Stimulated activated CD8-positive, alpha-beta memory T cell treated with anti-CD3 and anti-CD28 coated beads, Interleukin-7, amount 100 ng/mL, for 4 hours (primary cell): ENCODE results near the gene FAM219A.
"Not testable (repeated sequence)": the region's sequence is repeated elsewhere in the genome, so short reads cannot be mapped to it uniquely, and the experiment has no call there.

ENCODE experiments used
- DNase-seq, 2 donors: peaks; one replicate each; pipeline ENCODE4 v3.0.0-alpha.2; 2020; ENCODE audit warnings: low read depth in 2 of 2

Gene FAM219A

GRCh38 chr9:34484678-34485077 lies 26.3 kb upstream of the FAM219A start:
- no peak for DNase-seq

GRCh38 chr9:34482746-34483145 lies 24.4 kb upstream of the FAM219A start:
- not testable (repeated sequence) for DNase-seq

GRCh38 chr9:34481620-34482019 lies 23.2 kb upstream of the FAM219A start:
- not testable (repeated sequence) for DNase-seq

GRCh38 chr9:34479431-34479866 lies 21.1 kb upstream of the FAM219A start:
- no peak for DNase-seq

GRCh38 chr9:34477541-34477940 lies 19.2 kb upstream of the FAM219A start:
- no peak for DNase-seq

- DNase-seq, result no peak
Measured at GRCh38 chr9:34475097-34475496, 16.7 kb upstream of the FAM219A start.

GRCh38 chr9:34465468-34465867 lies 7.1 kb upstream of the FAM219A start:
- no peak for DNase-seq

- DNase-seq, result no peak
Measured at GRCh38 chr9:34464571-34464970, 6.2 kb upstream of the FAM219A start.

GRCh38 chr9:34463901-34464232 lies 5.5 kb upstream of the FAM219A start:
- no peak for DNase-seq

GRCh38 chr9:34463098-34463900 lies 4.9 kb upstream of the FAM219A start:
- DNase-seq, result no peak

- DNase-seq, result no peak
Measured at GRCh38 chr9:34459941-34460340, 1.6 kb upstream of the FAM219A start.

GRCh38 chr9:34459356-34459755 lies 986 bp upstream of the FAM219A start:
- DNase-seq, result no peak

- DNase-seq, result no peak
Measured at GRCh38 chr9:34458959-34459340, 580 bp upstream of the FAM219A start.

- no peak for DNase-seq
Measured at GRCh38 chr9:34457266-34458012, 931 bp downstream of the FAM219A start.

- no peak for DNase-seq
Measured at GRCh38 chr9:34456746-34457145, 1.6 kb downstream of the FAM219A start.

GRCh38 chr9:34456151-34456550 lies 2.2 kb downstream of the FAM219A start:
- DNase-seq, result no peak

GRCh38 chr9:34454571-34455065 lies 3.8 kb downstream of the FAM219A start:
- DNase-seq, result no peak

GRCh38 chr9:34452568-34452967 lies 5.8 kb downstream of the FAM219A start:
- DNase-seq, result no peak

- DNase-seq, result no peak
Measured at GRCh38 chr9:34451545-34451944, 6.8 kb downstream of the FAM219A start.

GRCh38 chr9:34451135-34451534 lies 7.2 kb downstream of the FAM219A start:
- no peak for DNase-seq

GRCh38 chr9:34450644-34451043 lies 7.7 kb downstream of the FAM219A start:
- DNase-seq, result no peak

GRCh38 chr9:34446951-34447350 lies 11.4 kb downstream of the FAM219A start:
- DNase-seq, result no peak

- no peak for DNase-seq
Measured at GRCh38 chr9:34446468-34446891, 11.9 kb downstream of the FAM219A start.
